A549 (cell line): ENCODE data around the gene ZNF594. TPM values are rescaled to one million over a fixed set of nuclear protein-coding genes. Genes with fewer than 3 reads are reported as not detected.
"Not testable (repeated sequence)": the region's sequence is repeated elsewhere in the genome, so short reads cannot be mapped to it uniquely, and the experiment has no call there.

Experiments used
- ATAC-seq, 2 experiments: fragments of 200-7000 bp in 1 of 2; fragments of >200 bp in 1 of 2; cut with Nextera tagmentation in 1 of 2; cut with Tn5 transposase in 1 of 2; 3 replicates each; pipeline versions ENCODE4 v1.8.0 to v1.9.1; 2018 to 2020; ENCODE audit warnings: mild to moderate bottlenecking in 1 of 2, moderate library complexity in 1 of 2
- CTCF ChIA-PET: fragments of 300-600 bp; sonication (Branson Sonifier 250); formaldehyde crosslinking; extraction: SDS; loops from one replicate; lab custom pipeline; 2021; ENCODE audit warnings: antibody characterized with exemption, inconsistent platforms; lab: Yijun Ruan, JAX
- POLR2A ChIA-PET: fragments of 350-600 bp; formaldehyde crosslinking; extraction: SDS; loops from one replicate; lab custom pipeline; 2021; ENCODE audit warnings: antibody characterized with exemption, inconsistent platforms; lab: Yijun Ruan, JAX
- DNase-seq, 2 experiments: peaks; one replicate each; pipeline versions ENCODE4 v3.0.0 to v3.0.0-alpha.2; 2011 to 2016; ENCODE audit warnings: low read depth in 1 of 2, low spot score in 1 of 2
- FAIRE-seq: peaks from 2 replicates; lab custom pipeline; 2011; peaks lifted over from hg19 to GRCh38; lab: Jason Lieb, UNC
- H3K27ac ChIP-seq, 2 experiments: fragments of >200 bp; sonication (Bioruptor Twin); formaldehyde crosslinking; 3 replicates each; pipeline ENCODE4 v1.5.1; 2016 to 2017
- H3K4me1 ChIP-seq: fragments of >200 bp; sonication (Bioruptor Twin); formaldehyde crosslinking; 3 replicates; pipeline ENCODE4 v1.6.1; 2016
- H3K4me2 ChIP-seq: fragments of >200 bp; sonication (Bioruptor Twin); formaldehyde crosslinking; 3 replicates; pipeline ENCODE4 v1.6.1; 2016
- H3K4me3 ChIP-seq: fragments of >200 bp; sonication (Bioruptor Twin); formaldehyde crosslinking; 3 replicates; pipeline ENCODE4 v1.5.1; 2016
- H3K9me3 ChIP-seq: fragments of >200 bp; sonication (Bioruptor Twin); formaldehyde crosslinking; 3 replicates; pipeline ENCODE4 v1.6.1; 2016
- CBX8 ChIP-seq: fragments of 200-600 bp; sonication (generic); IDR thresholded peaks from 2 replicates; pipeline ENCODE4 v1.6.1; 2016
- EHF ChIP-seq: fragments of 250-450 bp; sonication (Bioruptor Pico); IDR thresholded peaks from 2 replicates; pipeline ENCODE4 v1.5.0; 2020; ENCODE audit warnings: mild to moderate bottlenecking
- ESRRA ChIP-seq: fragments of 150-350 bp; IDR thresholded peaks from 2 replicates; pipeline ENCODE4 v1.6.1; 2014; ENCODE audit warnings: mild to moderate bottlenecking, low read length, borderline replicate concordance
- FOSL2 ChIP-seq, 2 experiments: fragments of 450-650 bp in 1 of 2; fragments of >200 bp in 1 of 2; sonication (Bioruptor Twin) in 1 of 2; formaldehyde crosslinking; IDR thresholded peaks; 2 replicates each; pipeline versions ENCODE4 v1.5.0 to v1.6.1; 2016 to 2020; ENCODE audit warnings: mild to moderate bottlenecking in 1 of 2, moderate library complexity in 1 of 2
- HDAC2 ChIP-seq: fragments of 200-600 bp; sonication (generic); IDR thresholded peaks from 2 replicates; pipeline ENCODE4 v1.6.1; 2016
- JUN ChIP-seq, 2 experiments: fragments of >200 bp; sonication (Bioruptor Twin); formaldehyde crosslinking; IDR thresholded peaks; 2 replicates in 1 of 2; 3 replicates in 1 of 2; pipeline ENCODE4 v1.6.1; 2016 to 2017
- NFE2L2 ChIP-seq: fragments of 150-350 bp; conservative IDR thresholded peaks from 2 replicates; pipeline ENCODE4 v1.6.1; 2014; ENCODE audit warnings: low read length
- PBX3 ChIP-seq: IDR thresholded peaks from 2 replicates; pipeline ENCODE4 v1.6.1; 2012
- WGBS: methylation state at CpG from one replicate; pipeline ENCODE4 v1.1.6; 2017; ENCODE audit errors: missing lambda C conversion rate; 5-methylcytosine and 5-hydroxymethylcytosine counted together
- polyA plus RNA-seq, 4 experiments: library from polyadenylated mRNA; depleted of rRNA in 3 of 4; stranded (reverse); fragments of >200 nt; fragmentation: RNase III in 1 of 4; extraction: RNeasy Plus Mini Kit Qiagen cat#74134 plus additional on column Dnase treatment in 1 of 4; gene quantifications; 2 replicates in 3 of 4; 3 replicates in 1 of 4; pipeline ENCODE4 v1.2.3, GENCODE V29; 2011 to 2017

Gene ZNF594
- polyA plus RNA-seq, 2 of the 4 experiments (the other 2 are of a cell fraction) = 2.2 to 4.3 TPM

GRCh38 chr17:5134571-5134970 is 57.1 kb downstream of the ZNF594 start:
- H3K4me1 ChIP-seq, POLR2A ChIA-PET, CTCF ChIA-PET, ATAC-seq, DNase-seq, H3K27ac ChIP-seq, FAIRE-seq, H3K4me3 ChIP-seq, H3K4me2 ChIP-seq: not testable (repeated sequence)
- H3K9me3 ChIP-seq = peaks cover 12% of the 10 kb centered on the region; the same call in 1 of the 3 replicates
- WGBS = 53% methylated on average over 11 of the region's 11 CpGs

- ATAC-seq, FAIRE-seq, CTCF ChIA-PET: not testable (repeated sequence)
Measured at GRCh38 chr17:5133961-5134360, 57.7 kb downstream of the ZNF594 start.

GRCh38 chr17:5133311-5133710 is 58.4 kb downstream of the ZNF594 start:
- CTCF ChIA-PET = interaction anchor here (1.2 kb wide), 1 partner anchor 21 kb away, joined by 4 read pairs; the partner anchor contains the start of gene ZNF232
- POLR2A ChIA-PET = no interaction called here
- TF ChIP-seq ESRRA (no peak), JUN (IDR thresholded peaks at IDR 0.05) (no peak), PBX3 (no peak), FOSL2 (IDR thresholded peaks at IDR 0.05) (no peak), FOSL2 (CRISPR knock-in tag; IDR thresholded peaks at IDR 0.05) (no peak), CBX8 (no peak), EHF (no peak), NFE2L2 (no peak), HDAC2 (no peak)

More at GRCh38 chr17:5133961-5134360, 57.7 kb downstream of the ZNF594 start:
- H3K4me1 ChIP-seq, H3K4me2 ChIP-seq, POLR2A ChIA-PET, DNase-seq, H3K27ac ChIP-seq, H3K4me3 ChIP-seq: not testable (repeated sequence)
- 51% methylated on average over 8 of the region's 8 CpGs for WGBS
- H3K9me3 ChIP-seq = peaks cover 10% of the 10 kb centered on the region; the same call in 1 of the 3 replicates

GRCh38 chr17:5132503-5133225 is 59.0 kb downstream of the ZNF594 start:
- H3K27ac ChIP-seq, H3K4me1 ChIP-seq, H3K4me3 ChIP-seq, H3K4me2 ChIP-seq, DNase-seq, ATAC-seq, POLR2A ChIA-PET, H3K9me3 ChIP-seq, FAIRE-seq: not testable (repeated sequence)
- CTCF ChIA-PET = interaction anchor here (1.2 kb wide), 1 partner anchor 21 kb away, joined by 4 read pairs; the partner anchor contains the start of gene ZNF232
- 58% methylated on average over 15 of the region's 15 CpGs for WGBS

More at GRCh38 chr17:5133311-5133710, 58.4 kb downstream of the ZNF594 start:
- no peak for FAIRE-seq
- Histone ChIP-seq H3K4me2 (no peak overlapping the region), H3K4me1 (no peaks in the 10 kb centered on the region), H3K27ac (no peak overlapping the region), H3K4me3 (no peak overlapping the region), H3K9me3 (peaks cover 7% of the 10 kb centered on the region; the same call in 1 of the 3 replicates)
- DNase-seq = no peak
- 51% methylated on average over 7 of the region's 8 CpGs for WGBS
- ATAC-seq = no peak

GRCh38 chr17:5131799-5132502 is 59.7 kb downstream of the ZNF594 start:
- WGBS = 60% methylated on average over 13 of the region's 16 CpGs
- H3K4me1 ChIP-seq, FAIRE-seq, H3K27ac ChIP-seq, ATAC-seq, H3K9me3 ChIP-seq, DNase-seq, H3K4me2 ChIP-seq, POLR2A ChIA-PET, H3K4me3 ChIP-seq: not testable (repeated sequence)
- CTCF ChIA-PET = interaction anchor here (1.2 kb wide), 1 partner anchor 20 kb away, joined by 4 read pairs; the partner anchor contains the start of gene ZNF232
